Cerebellar nuclear complex (tissue), 1 donor: ENCODE results near the gene NEDD4L.

Experiments used
- DNase-seq, 2 experiments: peaks; one replicate each; lab custom pipeline; 2025; lab: John Stamatoyannopoulos, UW

Gene NEDD4L

GRCh38 chr18:58052960-58053359 is 8.9 kb downstream of the NEDD4L start:
- no peak for DNase-seq

GRCh38 chr18:58054041-58054781 is 10.2 kb downstream of the NEDD4L start:
- DNase-seq: no peak

- no peak for DNase-seq
These were observed 12.0 kb downstream of the NEDD4L start for GRCh38 chr18:58055890-58056558.

DNA sequence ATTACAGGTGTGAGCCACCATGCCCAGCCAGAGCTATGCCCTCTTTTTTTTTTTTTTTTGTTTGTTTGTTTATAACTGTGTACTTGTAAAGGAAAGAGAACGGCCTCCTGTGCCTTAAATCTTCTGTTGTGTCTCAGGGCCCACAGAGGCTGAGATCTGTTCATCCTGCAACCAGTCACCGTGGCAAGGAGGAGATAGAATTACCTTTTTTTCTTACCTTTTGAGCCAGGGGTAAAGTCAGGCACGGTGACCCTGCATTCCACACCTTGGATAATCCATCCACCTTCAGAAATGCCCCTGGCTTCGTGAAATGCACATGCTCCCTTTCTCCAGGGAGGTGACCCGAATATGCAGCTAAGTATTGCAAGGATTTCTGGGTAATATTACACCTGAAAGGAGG is 12.8 kb downstream of the NEDD4L start:
- DNase-seq: no peak

GRCh38 chr18:58057291-58057965 is 13.4 kb downstream of the NEDD4L start:
- no peak for DNase-seq

- no peak for DNase-seq
These were observed 14.7 kb downstream of the NEDD4L start for GRCh38 chr18:58058720-58059119.

- no peak for DNase-seq
These were observed 16.2 kb downstream of the NEDD4L start for GRCh38 chr18:58060254-58060653.

DNA sequence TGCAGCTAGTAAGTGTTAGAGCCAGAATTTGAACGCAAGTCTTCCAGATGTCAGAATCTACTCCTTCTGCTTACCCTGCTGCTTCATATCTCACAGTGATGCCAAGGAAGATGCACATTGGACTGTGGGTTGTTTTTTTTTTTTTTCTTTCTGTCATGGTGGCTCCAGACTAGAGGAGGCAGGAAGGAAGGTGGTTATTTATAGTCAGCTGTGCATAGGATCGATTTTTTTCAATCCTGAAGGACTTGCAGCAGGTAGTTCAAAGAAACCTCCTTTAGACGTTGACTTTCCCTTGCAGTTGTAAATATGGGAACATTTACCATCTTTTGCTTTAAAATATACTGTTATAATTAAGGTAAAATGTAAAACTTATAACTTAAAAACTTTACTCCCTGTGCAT is 17.3 kb downstream of the NEDD4L start:
- DNase-seq: no peak

GRCh38 chr18:58064406-58064998 is 20.5 kb downstream of the NEDD4L start:
- no peak for DNase-seq

- DNase-seq: no peak
These were observed 21.9 kb downstream of the NEDD4L start for GRCh38 chr18:58065956-58066355.

DNA sequence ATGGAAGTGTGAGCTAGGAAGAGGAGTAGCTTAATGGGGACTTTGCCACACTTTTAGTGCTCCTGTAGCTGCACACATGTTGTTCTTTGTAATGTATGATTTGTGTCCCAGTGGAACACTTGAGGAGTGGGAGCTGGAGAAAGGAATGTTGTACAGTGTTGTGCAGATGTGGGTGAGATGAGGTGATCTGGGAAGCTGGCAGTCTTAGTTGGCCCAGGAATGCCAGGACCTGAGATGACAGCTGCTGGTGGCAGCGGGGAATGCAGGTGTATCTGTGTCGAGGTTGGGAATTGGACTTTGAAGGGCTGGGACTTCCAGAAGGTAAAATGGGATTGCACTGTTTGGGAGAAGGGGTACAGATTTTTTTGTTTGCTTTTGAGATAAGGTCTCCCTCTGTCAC is 23.6 kb downstream of the NEDD4L start:
- no peak for DNase-seq

- DNase-seq: no peak
These were observed 25.1 kb downstream of the NEDD4L start for GRCh38 chr18:58069099-58069498.

DNA sequence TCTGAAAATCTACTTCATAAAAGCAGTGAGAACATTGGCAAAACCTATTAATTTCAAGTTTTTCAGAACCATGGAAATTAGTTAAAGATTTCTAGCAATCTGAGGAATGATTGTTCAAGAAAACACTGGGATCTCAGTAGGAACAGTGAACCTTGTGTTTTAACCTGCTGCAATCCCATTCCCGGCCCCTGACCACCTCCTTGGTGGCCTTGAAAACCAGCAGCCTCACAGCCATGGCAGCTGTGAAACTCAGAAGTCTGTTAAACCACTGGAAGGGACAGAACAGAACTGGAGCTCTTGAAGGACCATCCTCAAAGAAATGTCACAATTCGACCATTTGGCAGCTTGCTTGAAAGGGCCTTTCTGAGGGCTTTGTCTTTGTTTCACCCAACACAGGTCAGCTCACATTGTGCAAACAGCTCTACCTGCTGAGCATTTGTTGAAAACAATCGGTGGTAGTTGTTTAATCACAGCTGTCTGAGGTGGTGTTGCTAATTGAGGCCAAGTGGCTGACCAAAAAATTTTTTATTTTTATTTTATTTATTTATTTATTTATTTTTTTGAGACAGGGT is 25.8 kb downstream of the NEDD4L start:
- DNase-seq: no peak

DNA sequence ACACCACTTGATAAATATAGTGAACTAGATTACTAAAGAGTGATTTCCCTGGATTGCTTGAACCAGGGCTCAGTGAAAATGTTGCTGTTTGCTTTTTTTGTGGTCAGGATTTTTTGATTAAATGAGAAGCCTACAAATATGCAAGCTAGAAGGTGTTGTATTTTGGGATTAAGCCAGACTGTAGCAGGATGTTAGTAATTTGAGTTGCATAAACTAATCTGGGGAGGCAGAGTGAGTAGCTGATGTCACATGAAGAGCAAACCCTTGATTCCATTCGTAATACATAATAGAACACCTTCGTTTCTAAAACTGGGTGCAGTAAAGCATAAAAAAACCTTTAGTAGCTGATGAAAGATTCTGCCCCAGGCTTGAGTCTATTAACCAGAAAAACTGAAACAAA is 32.0 kb downstream of the NEDD4L start:
- no peak for DNase-seq

DNA sequence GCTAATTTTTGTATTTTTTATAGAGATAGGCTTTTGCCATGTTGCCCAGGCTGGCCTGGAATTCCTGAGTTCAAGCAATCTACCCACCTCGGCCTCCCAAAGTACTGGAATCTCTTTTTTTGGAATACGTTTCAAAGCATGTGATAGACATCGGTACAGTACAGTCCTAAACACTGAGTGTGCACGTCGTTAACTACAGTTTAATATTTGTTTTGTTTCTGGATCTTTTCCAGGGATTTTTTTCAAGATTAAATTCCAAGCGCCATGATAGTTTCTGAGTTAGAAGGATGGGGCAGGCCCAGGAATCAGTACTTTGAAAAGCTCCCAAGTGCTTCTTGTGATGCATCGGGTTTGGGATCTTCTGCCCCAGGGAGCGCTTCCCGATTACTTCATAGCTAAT is 33.3 kb downstream of the NEDD4L start:
- no peak for DNase-seq

GRCh38 chr18:58078889-58079573 is 35.0 kb downstream of the NEDD4L start:
- DNase-seq: no peak

DNA sequence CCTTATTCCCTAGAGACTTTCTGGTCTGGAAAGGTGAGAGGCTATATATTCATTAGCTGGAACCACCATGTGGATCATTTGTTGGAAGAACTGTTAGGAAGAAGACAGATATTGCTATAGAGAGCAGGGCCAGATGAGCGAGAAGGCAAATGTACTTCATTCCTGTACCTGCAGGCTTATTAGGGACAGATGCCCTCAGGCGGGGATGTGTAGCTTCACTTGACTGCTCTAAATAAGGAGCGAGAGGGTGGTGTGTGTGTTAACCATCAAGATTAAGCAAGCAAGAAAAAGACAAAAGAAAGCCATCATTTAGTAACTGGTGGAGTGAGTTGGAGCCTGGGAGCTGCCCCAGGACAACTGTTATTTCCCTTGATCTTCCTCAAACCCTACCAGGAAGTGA is 36.4 kb downstream of the NEDD4L start:
- DNase-seq: no peak

- DNase-seq: no peak
These were observed 44.1 kb downstream of the NEDD4L start for GRCh38 chr18:58087928-58088690.

DNA sequence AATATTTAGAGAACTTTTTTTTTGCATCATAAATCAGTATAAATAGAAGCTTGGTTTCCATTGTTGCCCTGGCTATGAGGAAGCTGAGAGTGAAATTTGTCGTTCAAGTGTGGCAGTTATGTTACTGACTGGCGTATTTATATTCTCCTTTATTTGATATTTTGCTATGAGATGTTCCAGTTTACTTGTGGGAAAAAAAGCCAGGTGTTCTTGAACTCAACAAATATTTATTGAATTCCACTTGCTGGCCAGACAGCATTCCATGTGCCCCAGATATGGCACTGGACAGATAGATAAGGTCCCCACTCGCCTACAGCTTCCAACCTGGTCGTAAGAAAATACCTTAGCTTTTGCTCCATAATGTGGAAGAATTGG is 44.7 kb downstream of the NEDD4L start:
- DNase-seq: no peak

DNA sequence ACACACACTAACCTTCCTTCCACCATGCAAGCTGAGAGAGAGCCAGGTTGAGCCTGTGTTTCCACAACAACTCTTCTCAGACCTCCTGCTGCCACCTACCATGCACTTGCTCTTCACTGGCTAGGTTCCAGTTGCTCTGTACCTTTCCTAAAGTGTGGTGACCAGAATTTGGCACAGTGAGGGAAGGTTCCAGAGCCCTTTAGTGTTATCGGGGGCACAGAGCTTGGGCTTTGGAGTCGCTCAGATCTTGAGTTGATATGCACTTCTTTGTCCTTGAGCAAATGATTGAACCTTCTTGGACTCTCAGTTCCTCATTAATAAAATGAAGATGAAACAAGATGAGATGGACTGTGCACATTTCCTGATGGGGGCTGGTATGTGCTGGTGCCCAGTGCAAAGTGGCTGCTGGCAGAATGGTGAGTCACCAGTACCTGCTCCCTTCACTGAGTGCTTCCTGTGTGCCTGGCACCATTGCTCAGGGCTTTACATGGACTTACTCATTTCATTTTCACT is 47.1 kb downstream of the NEDD4L start:
- no peak for DNase-seq

DNA sequence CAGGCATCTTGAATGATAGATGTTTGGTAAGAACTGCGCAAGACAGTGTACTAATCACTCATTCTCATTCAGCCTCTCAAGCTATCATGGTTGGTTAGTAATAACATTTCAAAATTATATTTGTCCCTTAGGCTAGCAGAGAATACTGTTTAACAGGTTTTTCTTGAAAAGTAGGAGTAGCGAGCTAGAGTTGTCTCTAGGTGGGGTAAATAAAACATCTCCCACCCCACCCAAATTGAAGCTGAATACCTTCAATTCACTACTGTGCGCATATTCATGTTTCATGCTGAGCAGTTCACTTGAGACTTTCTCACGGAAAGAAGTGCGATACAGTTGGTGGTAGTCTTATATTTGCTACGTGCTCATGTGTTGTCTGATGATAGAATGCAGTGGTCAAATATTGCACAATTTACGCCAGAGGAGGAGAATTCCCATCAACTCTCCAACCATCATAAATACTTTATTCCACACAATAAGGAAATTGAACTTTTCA is 49.3 kb downstream of the NEDD4L start:
- DNase-seq: no peak
